ENCODE measurements around the gene NINL. TPM values are rescaled to one million over a fixed set of nuclear protein-coding genes. Genes with fewer than 3 reads are reported as not detected.

Gene NINL
- total RNA-seq, 1 experiment from 2014 or later: 0.19 TPM

- Histone ChIP-seq H3K9me2 (replicated peaks; ENCODE audit: insufficient read depth, low read length) (no peaks in the 10 kb centered on the region), H3K4me1 (ENCODE audit: low read length) (no peaks in the 10 kb centered on the region), H3K36me3 (ENCODE audit: insufficient read depth, low read length) (no peaks in the 10 kb centered on the region), H4K20me1 (ENCODE audit: insufficient read depth, low read depth, low read length) (no peaks in the 10 kb centered on the region), H3K79me2 (ENCODE audit: low read length) (no peaks in the 10 kb centered on the region), H3K4me2 (ENCODE audit: low read depth, low read length, poor library complexity, severe bottlenecking) (no peak overlapping the region), H3K9me3 (ENCODE audit: low read length) (no peaks in the 10 kb centered on the region), H3K9ac (ENCODE audit: low read length) (no peak overlapping the region), H3K27me3 (ENCODE audit: low read length) (no peaks in the 10 kb centered on the region), H3K4me3 (ENCODE audit: low read length) (no peak overlapping the region), H3K27ac (ENCODE audit: low read length) (no peak overlapping the region), H2AFZ (ENCODE audit: low read length) (no peak overlapping the region)
- DNase-seq: no peak
Measured at GRCh38 chr20:25484224-25484846, 101.0 kb downstream of the NINL start.

GRCh38 chr20:25483431-25484132 lies 101.7 kb downstream of the NINL start:
- H3K9ac ChIP-seq (ENCODE audit: low read length): no peak overlapping the region
- no peaks in the 10 kb centered on the region for H3K79me2 ChIP-seq (ENCODE audit: low read length)
- no peaks in the 10 kb centered on the region for H3K36me3 ChIP-seq (ENCODE audit: insufficient read depth, low read length)
- H3K27ac ChIP-seq (ENCODE audit: low read length): no peak overlapping the region
- H2AFZ ChIP-seq (ENCODE audit: low read length): no peak overlapping the region
- H3K4me1 ChIP-seq (ENCODE audit: low read length): no peaks in the 10 kb centered on the region
- no peaks in the 10 kb centered on the region for H3K27me3 ChIP-seq (ENCODE audit: low read length)
- no peaks in the 10 kb centered on the region for H4K20me1 ChIP-seq (ENCODE audit: insufficient read depth, low read depth, low read length)
- H3K9me2 ChIP-seq (replicated peaks; ENCODE audit: insufficient read depth, low read length): no peaks in the 10 kb centered on the region
- H3K4me3 ChIP-seq (ENCODE audit: low read length): no peak overlapping the region
- no peak overlapping the region for H3K4me2 ChIP-seq (ENCODE audit: low read depth, low read length, poor library complexity, severe bottlenecking)
- no peaks in the 10 kb centered on the region for H3K9me3 ChIP-seq (ENCODE audit: low read length)
- no peak for DNase-seq

- H3K9me2 ChIP-seq (replicated peaks; ENCODE audit: insufficient read depth, low read length): no peaks in the 10 kb centered on the region
- H3K4me1 ChIP-seq (ENCODE audit: low read length): no peaks in the 10 kb centered on the region
- H3K27me3 ChIP-seq (ENCODE audit: low read length): no peaks in the 10 kb centered on the region
- H3K36me3 ChIP-seq (ENCODE audit: insufficient read depth, low read length): no peaks in the 10 kb centered on the region
- H3K4me3 ChIP-seq (ENCODE audit: low read length): no peak overlapping the region
- no peak overlapping the region for H3K4me2 ChIP-seq (ENCODE audit: low read depth, low read length, poor library complexity, severe bottlenecking)
- no peaks in the 10 kb centered on the region for H3K79me2 ChIP-seq (ENCODE audit: low read length)
- no peak for DNase-seq
- no peaks in the 10 kb centered on the region for H3K9me3 ChIP-seq (ENCODE audit: low read length)
- H3K9ac ChIP-seq (ENCODE audit: low read length): no peak overlapping the region
- no peak overlapping the region for H2AFZ ChIP-seq (ENCODE audit: low read length)
- no peaks in the 10 kb centered on the region for H4K20me1 ChIP-seq (ENCODE audit: insufficient read depth, low read depth, low read length)
- H3K27ac ChIP-seq (ENCODE audit: low read length): no peak overlapping the region
Measured at GRCh38 chr20:25481918-25482253, 103.4 kb downstream of the NINL start.

- no peaks in the 10 kb centered on the region for H3K27me3 ChIP-seq (ENCODE audit: low read length)
Measured at GRCh38 chr20:25481235-25481917, 104.0 kb downstream of the NINL start.

GRCh38 chr20:25480797-25481196 lies 104.5 kb downstream of the NINL start:
- Histone ChIP-seq H3K79me2 (ENCODE audit: low read length) (no peaks in the 10 kb centered on the region), H4K20me1 (ENCODE audit: insufficient read depth, low read depth, low read length) (no peaks in the 10 kb centered on the region), H3K4me2 (ENCODE audit: low read depth, low read length, poor library complexity, severe bottlenecking) (no peak overlapping the region), H3K4me1 (ENCODE audit: low read length) (no peaks in the 10 kb centered on the region), H3K9ac (ENCODE audit: low read length) (no peak overlapping the region), H3K36me3 (ENCODE audit: insufficient read depth, low read length) (no peaks in the 10 kb centered on the region), H3K27me3 (ENCODE audit: low read length) (no peaks in the 10 kb centered on the region), H2AFZ (ENCODE audit: low read length) (no peak overlapping the region), H3K9me2 (replicated peaks; ENCODE audit: insufficient read depth, low read length) (no peaks in the 10 kb centered on the region), H3K4me3 (ENCODE audit: low read length) (no peak overlapping the region), H3K9me3 (ENCODE audit: low read length) (no peaks in the 10 kb centered on the region), H3K27ac (ENCODE audit: low read length) (no peak overlapping the region)
- DNase-seq: no peak

More at GRCh38 chr20:25481235-25481917, 104.0 kb downstream of the NINL start:
- Histone ChIP-seq H3K36me3 (ENCODE audit: insufficient read depth, low read length) (no peaks in the 10 kb centered on the region), H3K79me2 (ENCODE audit: low read length) (no peaks in the 10 kb centered on the region), H3K4me3 (ENCODE audit: low read length) (no peak overlapping the region), H3K4me2 (ENCODE audit: low read depth, low read length, poor library complexity, severe bottlenecking) (no peak overlapping the region), H4K20me1 (ENCODE audit: insufficient read depth, low read depth, low read length) (no peaks in the 10 kb centered on the region), H2AFZ (ENCODE audit: low read length) (no peak overlapping the region), H3K9ac (ENCODE audit: low read length) (no peak overlapping the region), H3K4me1 (ENCODE audit: low read length) (no peaks in the 10 kb centered on the region), H3K27ac (ENCODE audit: low read length) (no peak overlapping the region), H3K9me2 (replicated peaks; ENCODE audit: insufficient read depth, low read length) (no peaks in the 10 kb centered on the region), H3K9me3 (ENCODE audit: low read length) (no peaks in the 10 kb centered on the region)
- no peak for DNase-seq

GRCh38 chr20:25480156-25480555 lies 105.2 kb downstream of the NINL start:
- Histone ChIP-seq H3K79me2 (ENCODE audit: low read length) (no peaks in the 10 kb centered on the region), H3K4me1 (ENCODE audit: low read length) (no peaks in the 10 kb centered on the region), H2AFZ (ENCODE audit: low read length) (no peak overlapping the region), H3K27me3 (ENCODE audit: low read length) (no peaks in the 10 kb centered on the region), H3K9me3 (ENCODE audit: low read length) (no peaks in the 10 kb centered on the region), H3K36me3 (ENCODE audit: insufficient read depth, low read length) (no peaks in the 10 kb centered on the region), H3K4me3 (ENCODE audit: low read length) (no peak overlapping the region), H3K9me2 (replicated peaks; ENCODE audit: insufficient read depth, low read length) (no peaks in the 10 kb centered on the region), H3K27ac (ENCODE audit: low read length) (no peak overlapping the region), H3K4me2 (ENCODE audit: low read depth, low read length, poor library complexity, severe bottlenecking) (no peak overlapping the region), H4K20me1 (ENCODE audit: insufficient read depth, low read depth, low read length) (no peaks in the 10 kb centered on the region), H3K9ac (ENCODE audit: low read length) (no peak overlapping the region)
- DNase-seq: no peak

- Histone ChIP-seq H3K27ac (ENCODE audit: low read length) (no peak overlapping the region), H4K20me1 (ENCODE audit: insufficient read depth, low read depth, low read length) (no peaks in the 10 kb centered on the region), H3K79me2 (ENCODE audit: low read length) (no peaks in the 10 kb centered on the region), H3K27me3 (ENCODE audit: low read length) (no peaks in the 10 kb centered on the region), H3K4me3 (ENCODE audit: low read length) (no peak overlapping the region), H3K9me3 (ENCODE audit: low read length) (no peaks in the 10 kb centered on the region), H3K9me2 (replicated peaks; ENCODE audit: insufficient read depth, low read length) (no peaks in the 10 kb centered on the region), H3K36me3 (ENCODE audit: insufficient read depth, low read length) (no peaks in the 10 kb centered on the region), H3K4me1 (ENCODE audit: low read length) (no peaks in the 10 kb centered on the region), H3K9ac (ENCODE audit: low read length) (no peak overlapping the region), H2AFZ (ENCODE audit: low read length) (no peak overlapping the region), H3K4me2 (ENCODE audit: low read depth, low read length, poor library complexity, severe bottlenecking) (no peak overlapping the region)
- no peak for DNase-seq
Measured at GRCh38 chr20:25479638-25480037, 105.7 kb downstream of the NINL start.

- Histone ChIP-seq H3K4me1 (ENCODE audit: low read length) (no peaks in the 10 kb centered on the region), H3K4me3 (ENCODE audit: low read length) (no peak overlapping the region), H3K27me3 (ENCODE audit: low read length) (no peaks in the 10 kb centered on the region), H3K9ac (ENCODE audit: low read length) (no peak overlapping the region), H3K4me2 (ENCODE audit: low read depth, low read length, poor library complexity, severe bottlenecking) (no peak overlapping the region), H3K9me3 (ENCODE audit: low read length) (no peaks in the 10 kb centered on the region), H3K79me2 (ENCODE audit: low read length) (no peaks in the 10 kb centered on the region), H4K20me1 (ENCODE audit: insufficient read depth, low read depth, low read length) (no peaks in the 10 kb centered on the region), H2AFZ (ENCODE audit: low read length) (no peak overlapping the region), H3K9me2 (replicated peaks; ENCODE audit: insufficient read depth, low read length) (no peaks in the 10 kb centered on the region), H3K36me3 (ENCODE audit: insufficient read depth, low read length) (no peaks in the 10 kb centered on the region), H3K27ac (ENCODE audit: low read length) (no peak overlapping the region)
- DNase-seq: no peak
Measured at GRCh38 chr20:25478889-25479568, 106.3 kb downstream of the NINL start.
